HFF-Myc (cell line): ENCODE measurements around the gene F5.

Experiments used
- DNase-seq: peaks from one replicate; pipeline ENCODE4 v3.0.0-alpha.2; 2011; ENCODE audit warnings: low read depth; ENCODE audit errors: extremely low read depth
- H3K4me3 ChIP-seq: replicated peaks from 2 replicates; pipeline ENCODE4 v1.5.1; 2011; ENCODE audit warnings: low read depth, mild to moderate bottlenecking, control low read depth, low read length
- TF ChIP-seq, protein P1 (sequence below): IDR thresholded peaks from 2 replicates; pipeline ENCODE4 v1.5.1; 2012; ENCODE audit warnings: mild to moderate bottlenecking, low read depth, low read length, control low read depth; ENCODE audit errors: missing control alignments

Gene F5

DNA sequence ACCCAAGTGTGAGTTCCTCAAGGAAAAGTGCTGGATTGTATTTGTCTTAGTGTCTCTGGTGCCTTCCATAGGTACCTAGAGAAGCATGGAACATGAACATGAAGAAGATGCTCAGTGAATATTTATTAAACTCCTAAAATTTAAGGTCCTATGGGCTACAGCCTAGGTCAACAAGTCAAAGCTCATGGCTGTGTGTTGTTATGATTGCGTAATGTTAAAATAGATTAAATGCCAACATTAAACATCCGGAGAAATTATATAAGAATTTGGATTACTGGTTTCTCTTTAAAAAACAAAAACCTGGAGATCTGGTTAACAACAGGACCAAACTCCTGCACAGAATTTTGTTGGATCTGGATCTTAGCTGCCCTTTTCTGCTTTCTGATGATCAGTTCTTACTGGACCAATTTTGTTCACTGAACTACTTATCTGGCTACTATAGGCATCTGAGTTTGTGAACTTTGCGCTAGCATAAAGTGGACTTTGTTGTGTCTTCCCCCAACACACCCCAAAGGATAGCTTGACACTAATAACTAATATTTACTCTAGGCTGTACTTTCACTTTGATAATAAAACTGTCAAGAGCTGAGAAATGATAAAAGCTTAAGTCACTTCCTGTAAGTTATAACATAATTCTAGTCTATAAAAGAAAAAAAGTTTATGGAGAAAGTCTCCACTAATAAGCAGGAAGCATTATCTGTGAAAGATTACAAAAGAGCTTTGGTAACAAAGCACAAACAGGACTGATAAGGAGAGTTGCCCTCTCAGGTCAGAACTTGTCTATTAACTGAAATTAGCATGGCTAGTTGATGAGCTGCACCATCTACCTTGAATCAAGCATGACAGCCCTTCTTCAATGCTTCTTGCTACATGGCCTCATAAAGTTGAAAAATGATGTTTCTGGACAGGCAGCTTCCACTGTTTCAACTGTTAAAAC, 20.7 kb downstream of the F5 start:
- no peak overlapping the region for H3K4me3 ChIP-seq
- TF ChIP-seq, protein P1, sequence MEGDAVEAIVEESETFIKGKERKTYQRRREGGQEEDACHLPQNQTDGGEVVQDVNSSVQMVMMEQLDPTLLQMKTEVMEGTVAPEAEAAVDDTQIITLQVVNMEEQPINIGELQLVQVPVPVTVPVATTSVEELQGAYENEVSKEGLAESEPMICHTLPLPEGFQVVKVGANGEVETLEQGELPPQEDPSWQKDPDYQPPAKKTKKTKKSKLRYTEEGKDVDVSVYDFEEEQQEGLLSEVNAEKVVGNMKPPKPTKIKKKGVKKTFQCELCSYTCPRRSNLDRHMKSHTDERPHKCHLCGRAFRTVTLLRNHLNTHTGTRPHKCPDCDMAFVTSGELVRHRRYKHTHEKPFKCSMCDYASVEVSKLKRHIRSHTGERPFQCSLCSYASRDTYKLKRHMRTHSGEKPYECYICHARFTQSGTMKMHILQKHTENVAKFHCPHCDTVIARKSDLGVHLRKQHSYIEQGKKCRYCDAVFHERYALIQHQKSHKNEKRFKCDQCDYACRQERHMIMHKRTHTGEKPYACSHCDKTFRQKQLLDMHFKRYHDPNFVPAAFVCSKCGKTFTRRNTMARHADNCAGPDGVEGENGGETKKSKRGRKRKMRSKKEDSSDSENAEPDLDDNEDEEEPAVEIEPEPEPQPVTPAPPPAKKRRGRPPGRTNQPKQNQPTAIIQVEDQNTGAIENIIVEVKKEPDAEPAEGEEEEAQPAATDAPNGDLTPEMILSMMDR = no peak
- no peak for DNase-seq

DNA sequence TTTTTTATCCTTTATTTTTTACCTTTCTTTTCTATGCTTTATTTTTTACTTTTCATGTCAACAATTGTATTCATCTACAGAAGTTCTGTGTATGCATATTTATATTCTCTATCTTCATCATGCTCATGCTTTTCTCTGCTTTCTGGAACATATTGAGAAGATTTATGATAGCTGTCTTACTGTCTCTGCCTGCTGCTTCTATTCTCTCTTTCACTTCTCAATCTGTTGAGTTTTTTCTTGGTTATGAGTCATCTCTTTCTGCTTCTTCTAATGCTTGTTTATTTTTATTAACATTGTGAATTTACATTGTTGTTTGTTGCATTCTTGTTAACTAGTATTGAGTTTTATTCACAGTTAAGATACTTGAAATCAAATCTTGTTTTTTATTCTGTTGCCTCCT, 22.6 kb downstream of the F5 start:
- TF ChIP-seq, protein P1 = no peak
- no peak overlapping the region for H3K4me3 ChIP-seq
- DNase-seq = no peak

GRCh38 chr1:169563019-169563615, 23.2 kb downstream of the F5 start:
- TF ChIP-seq, protein P1 = no peak
- no peak for DNase-seq
- H3K4me3 ChIP-seq = no peak overlapping the region

DNA sequence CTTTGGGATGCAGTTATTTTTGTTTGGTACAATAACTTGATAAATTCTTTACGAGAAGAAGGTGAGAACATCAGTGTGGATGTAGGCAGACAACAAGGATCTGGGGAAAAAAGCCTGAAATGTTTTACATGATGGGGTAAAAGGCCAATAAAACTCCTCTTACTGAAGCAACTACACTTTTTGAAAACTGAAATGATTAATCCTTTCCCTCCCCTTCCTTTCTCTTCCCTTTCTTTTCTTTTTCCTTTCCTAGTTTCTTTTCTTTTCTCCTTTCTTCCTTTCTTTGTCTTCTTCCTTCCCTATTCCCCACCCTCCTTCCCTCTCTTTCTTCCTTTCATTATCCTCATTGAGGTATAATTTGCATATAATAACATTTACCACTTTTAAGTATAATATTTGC, 24.6 kb downstream of the F5 start:
- TF ChIP-seq, protein P1 = no peak
- no peak for DNase-seq
- no peak overlapping the region for H3K4me3 ChIP-seq

DNA sequence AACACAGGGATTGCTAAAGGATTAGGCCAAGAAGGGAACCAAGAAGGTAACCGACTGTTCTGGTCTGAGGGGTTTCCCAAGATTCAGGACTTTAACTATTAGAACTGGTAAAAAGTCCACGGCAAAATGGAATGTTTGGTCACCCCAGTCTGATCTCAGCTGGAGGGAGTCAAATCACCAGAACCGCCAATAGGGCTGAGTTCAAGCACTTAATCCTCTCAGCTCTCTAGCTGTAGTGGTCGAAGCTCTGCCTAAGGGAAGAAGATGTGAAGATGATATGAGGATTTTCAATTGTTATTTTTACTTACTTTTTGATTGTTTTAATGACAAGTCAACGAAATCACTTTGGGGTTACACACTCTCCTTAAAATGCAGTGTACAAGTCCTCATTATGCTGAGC, 29.1 kb downstream of the F5 start:
- no peak overlapping the region for H3K4me3 ChIP-seq
- DNase-seq = no peak
- TF ChIP-seq, protein P1 = no peak

DNA sequence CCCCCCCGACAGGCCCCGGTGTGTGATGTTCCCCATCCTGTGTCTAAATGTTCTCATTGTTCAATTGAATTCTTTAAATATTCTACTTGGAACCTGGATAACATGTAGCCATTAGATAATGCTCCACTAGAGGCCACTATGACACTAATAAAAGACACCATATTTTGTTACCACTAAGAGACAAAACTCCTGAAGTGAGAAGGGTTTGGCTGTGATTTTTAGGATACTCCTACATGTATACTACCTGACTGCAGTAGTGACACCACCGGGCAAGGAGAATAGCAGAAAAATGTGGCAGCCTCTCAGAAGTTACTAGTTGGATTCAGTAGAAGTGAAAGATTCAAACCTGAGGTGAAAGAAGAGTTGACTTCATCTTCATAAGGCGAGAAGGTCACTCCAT, 36.0 kb downstream of the F5 start:
- peak; percentile 9 for DNase-seq
- no peak overlapping the region for H3K4me3 ChIP-seq
- TF ChIP-seq, protein P1 = no peak
